RWPE2 (cell line): ENCODE measurements around the gene HOXB6.

Experiments
- ATAC-seq: fragments of 200-7000 bp; cut with Tn5 transposase; 3 replicates; pipeline ENCODE4 v1.9.1; 2021; ENCODE audit warnings: low read depth
- DNase-seq: peaks from one replicate; pipeline ENCODE4 v3.0.0-alpha.2; 2020; ENCODE audit warnings: low spot score
- H3K27ac ChIP-seq: fragments of 450-650 bp; 2 replicates; pipeline ENCODE4 v1.5.1; 2017; ENCODE audit warnings: mild to moderate bottlenecking; ENCODE audit not compliant: poor library complexity, severe bottlenecking
- H3K27me3 ChIP-seq: fragments of 250-450 bp; sonication (Bioruptor Pico); 2 replicates; pipeline ENCODE4 v1.5.1; 2021; ENCODE audit warnings: mild to moderate bottlenecking, moderate library complexity; ENCODE audit not compliant: insufficient read depth, poor library complexity, severe bottlenecking
- H3K36me3 ChIP-seq: fragments of 250-450 bp; sonication (Bioruptor Pico); 2 replicates; pipeline ENCODE4 v1.5.1; 2020; ENCODE audit warnings: low read depth, mild to moderate bottlenecking, moderate library complexity
- H3K4me1 ChIP-seq: fragments of 250-450 bp; sonication (Bioruptor Pico); 2 replicates; pipeline ENCODE4 v1.5.1; 2021; ENCODE audit warnings: mild to moderate bottlenecking, moderate library complexity; ENCODE audit not compliant: insufficient read depth, poor library complexity, severe bottlenecking
- H3K4me3 ChIP-seq: fragments of 250-450 bp; sonication (Bioruptor Pico); 2 replicates; pipeline ENCODE4 v1.5.1; 2021; ENCODE audit warnings: mild to moderate bottlenecking, moderate library complexity; ENCODE audit not compliant: severe bottlenecking
- H3K9me3 ChIP-seq: fragments of 250-450 bp; sonication (Bioruptor Pico); 2 replicates; pipeline ENCODE4 v1.5.1; 2021; ENCODE audit warnings: mild to moderate bottlenecking, moderate library complexity; ENCODE audit not compliant: severe bottlenecking
- CTCF ChIP-seq: fragments of 450-650 bp; IDR thresholded peaks from one replicate; pipeline ENCODE4 v1.5.1; 2017; ENCODE audit warnings: mild to moderate bottlenecking, moderate library complexity; ENCODE audit not compliant: poor library complexity, severe bottlenecking

HOXB6 gene

GRCh38 chr17:48570325-48571023, 34.3 kb downstream of the HOXB6 start:
- Histone ChIP-seq H3K27ac (no peak overlapping the region), H3K9me3 (no peaks in the 10 kb centered on the region), H3K36me3 (no peaks in the 10 kb centered on the region), H3K4me3 (no peak overlapping the region), H3K4me1 (peaks cover 5% of the 10 kb centered on the region), H3K27me3 (no peaks in the 10 kb centered on the region)
- ATAC-seq, result no peak
- no peak for TF ChIP-seq CTCF
- DNase-seq, result no peak

- H3K27me3 ChIP-seq, result no peaks in the 10 kb centered on the region
- H3K4me3 ChIP-seq, result no peak overlapping the region
- H3K27ac ChIP-seq, result no peak overlapping the region
- H3K4me1 ChIP-seq, result peaks cover 5% of the 10 kb centered on the region
- ATAC-seq (no peak), DNase-seq (no peak)
- no peak for TF ChIP-seq CTCF
- no peaks in the 10 kb centered on the region for H3K9me3 ChIP-seq
- H3K36me3 ChIP-seq, result no peaks in the 10 kb centered on the region
Measured at GRCh38 chr17:48569674-48570324, 35.0 kb downstream of the HOXB6 start.

- DNase-seq (no peak), ATAC-seq (no peak)
- TF ChIP-seq CTCF, result no peak
- Histone ChIP-seq H3K4me3 (no peak overlapping the region), H3K27me3 (no peaks in the 10 kb centered on the region), H3K9me3 (no peaks in the 10 kb centered on the region), H3K36me3 (no peaks in the 10 kb centered on the region), H3K4me1 (peaks cover 5% of the 10 kb centered on the region), H3K27ac (no peak overlapping the region)
Measured at GRCh38 chr17:48569240-48569582, 35.6 kb downstream of the HOXB6 start.

- Histone ChIP-seq H3K27me3 (no peaks in the 10 kb centered on the region), H3K27ac (no peak overlapping the region), H3K4me1 (peaks cover 3% of the 10 kb centered on the region), H3K9me3 (no peaks in the 10 kb centered on the region), H3K4me3 (no peak overlapping the region), H3K36me3 (no peaks in the 10 kb centered on the region)
- ATAC-seq, result no peak
- DNase-seq, result no peak
- no peak for TF ChIP-seq CTCF
Measured at GRCh38 chr17:48568499-48569239, 36.1 kb downstream of the HOXB6 start.
